ENCODE measurements around the gene CFAP299.
A peak's percentile ranks its signal among the peaks of the same experiment; 100 is the strongest.

DNA sequence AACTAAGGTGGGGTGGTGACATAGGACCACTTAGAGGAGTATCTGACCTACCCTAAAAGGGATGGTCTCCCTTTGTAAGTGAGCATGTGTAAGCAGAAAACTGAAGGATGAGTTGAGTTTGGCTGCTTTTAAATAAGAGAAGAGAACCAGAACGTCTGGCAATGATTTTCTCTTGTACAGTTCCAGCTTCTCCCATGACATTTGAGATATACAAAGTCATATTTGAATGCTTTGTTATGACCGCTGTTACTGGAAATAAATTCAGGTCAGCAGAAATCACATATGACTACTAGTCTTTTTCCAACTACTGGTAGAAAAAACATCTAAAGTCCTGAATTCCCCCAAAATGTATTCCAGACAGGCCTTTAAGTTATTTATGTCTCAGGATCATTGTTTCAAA is 381.7 kb downstream of the CFAP299 start:
- TF ChIP-seq CTCF (IDR thresholded peaks at IDR 0.05) (no peak), POLR2A (IDR thresholded peaks at IDR 0.05) (no peak), EP300 (IDR thresholded peaks at IDR 0.05) (peak in 3 of 4 donors; percentile 19 to 42 (median 41))
